Naive B cell (primary cell): ENCODE results near the gene AP1G2. TPM values are rescaled to one million over a fixed set of nuclear protein-coding genes. Genes with fewer than 3 reads are reported as not detected.
A peak's percentile ranks its signal among the peaks of the same experiment; 100 is the strongest.

Experiments used
- ATAC-seq, 2 donors: fragments of 150-1000 bp; cut with Tn5 transposase; 2 replicates each; pipeline ENCODE4 v1.10.0; 2021; ENCODE audit warnings: low read depth in 2 of 2, mild to moderate bottlenecking in 2 of 2, moderate library complexity in 2 of 2
- DNase-seq: peaks from one replicate; pipeline ENCODE4 v3.0.0; 2022
- H3K27ac Mint-ChIP-seq, 6 donors: one replicate each; pipeline ENCODE4 v1.8.0; 2020 to 2022; ENCODE audit warnings: mild to moderate bottlenecking in 6 of 6, mixed read lengths in 6 of 6, moderate library complexity in 5 of 6, inconsistent platforms in 2 of 6
- H3K27me3 Mint-ChIP-seq, 3 donors: one replicate each; pipeline ENCODE4 v1.8.0; 2021 to 2022; ENCODE audit warnings: mixed read lengths in 3 of 3, mild to moderate bottlenecking in 1 of 3
- H3K36me3 Mint-ChIP-seq, 2 donors: one replicate each; pipeline ENCODE4 v1.8.0; 2020 to 2022; ENCODE audit warnings: mixed read lengths in 2 of 2, inconsistent platforms in 1 of 2, mild to moderate bottlenecking in 1 of 2
- H3K4me1 Mint-ChIP-seq, 3 donors: one replicate each; pipeline ENCODE4 v1.8.0; 2020 to 2022; ENCODE audit warnings: mixed read lengths in 3 of 3, inconsistent platforms in 1 of 3, mild to moderate bottlenecking in 1 of 3, moderate library complexity in 1 of 3
- H3K4me3 Mint-ChIP-seq, 8 donors: one replicate each; pipeline ENCODE4 v1.8.0; 2020 to 2022; ENCODE audit warnings: mild to moderate bottlenecking in 8 of 8, mixed read lengths in 8 of 8, moderate library complexity in 8 of 8, inconsistent platforms in 2 of 8
- H3K9me3 Mint-ChIP-seq, 7 donors: one replicate each; pipeline ENCODE4 v1.8.0; 2020 to 2022; ENCODE audit warnings: mixed read lengths in 7 of 7, mild to moderate bottlenecking in 5 of 7, inconsistent platforms in 2 of 7, moderate library complexity in 1 of 7
- polyA plus RNA-seq, 6 donors: library from polyadenylated mRNA; unstranded; fragments of 300-500 nt; fragmentation: Illumina TruSeq; gene quantifications; one replicate each; pipeline ENCODE4 v1.2.3, GENCODE V29; 2021; ENCODE audit warnings: low read depth in 6 of 6

AP1G2 gene
- polyA plus RNA-seq, 6 donors from 2014 or later: 58.3 to 116 (median 80.4) TPM

GRCh38 chr14:23563473-23564180, 4.0 kb downstream of the AP1G2 start:
- Mint-ChIP-seq H3K4me3 (peak overlapping the region in 2 of 8 donors; percentile 44 to 64), H3K27ac (peak overlapping the region in 1 of 6 donors; percentile 94), H3K4me1 (peaks cover 58 to 71% (median 59%) of the 10 kb centered on the region in 3 donors), H3K36me3 (peaks cover 10 to 29% of the 10 kb centered on the region in 2 donors), H3K27me3 (no peaks in the 10 kb centered on the region), H3K9me3 (no peaks in the 10 kb centered on the region)
- no peak for ATAC-seq
- DNase-seq: no peak

- Mint-ChIP-seq H3K27ac (peak overlapping the region in 3 of 6 donors; percentile 19 to 72 (median 27)), H3K4me3 (peak overlapping the region in 3 of 8 donors; percentile 53 to 78 (median 62)), H3K36me3 (peaks cover 10 to 29% of the 10 kb centered on the region in 2 donors), H3K27me3 (no peaks in the 10 kb centered on the region), H3K9me3 (no peaks in the 10 kb centered on the region), H3K4me1 (peaks cover 57 to 70% (median 58%) of the 10 kb centered on the region in 3 donors)
- DNase-seq: peak; percentile 61
- ATAC-seq: peak; percentile 14 to 32
Measured at GRCh38 chr14:23562822-23563472, 4.6 kb downstream of the AP1G2 start.

DNA sequence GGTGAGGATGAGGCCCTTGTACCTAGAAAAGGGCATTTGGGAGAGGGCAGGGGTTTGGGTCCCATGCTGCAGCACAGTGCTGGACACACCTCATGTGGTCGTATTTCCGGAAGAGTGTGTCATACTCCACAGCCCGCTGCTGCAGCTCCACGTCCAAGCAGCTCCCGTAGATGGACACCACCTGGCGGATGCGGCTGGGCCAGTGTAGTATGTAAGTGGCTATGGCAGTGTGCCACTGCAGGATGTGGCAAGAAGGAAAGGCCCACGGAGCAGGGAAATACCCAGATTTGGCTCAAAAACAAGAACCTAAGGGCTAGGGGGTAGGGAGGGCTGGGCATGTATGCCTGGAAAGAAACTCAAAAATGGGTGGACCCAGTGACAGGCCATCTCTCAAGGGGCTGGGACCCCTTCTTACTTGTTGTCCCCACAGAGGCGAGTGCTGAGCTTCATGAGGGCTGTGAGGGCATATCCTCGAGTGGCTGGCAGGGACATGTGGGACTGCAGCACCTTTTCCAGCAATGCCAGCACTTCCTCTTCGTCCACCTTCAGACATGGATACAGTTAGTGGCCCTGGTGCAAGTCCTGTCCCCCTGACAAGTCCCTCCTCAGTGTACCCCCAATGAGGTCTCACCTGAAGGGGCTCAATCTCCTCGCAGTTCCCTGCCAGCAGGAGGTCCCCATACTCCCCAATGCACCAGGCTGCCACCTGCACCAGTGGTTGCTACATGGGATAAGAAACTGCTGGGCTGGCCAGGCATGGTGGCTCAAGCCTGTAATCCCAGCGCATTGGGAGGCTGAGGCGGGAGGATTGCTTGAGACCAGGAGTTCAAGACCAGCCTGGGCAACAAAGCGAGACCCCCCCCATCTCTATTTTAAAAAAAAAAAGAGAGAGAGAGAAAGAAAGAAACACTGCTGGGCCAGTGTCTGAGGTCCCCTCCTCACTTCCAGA, 5.4 kb downstream of the AP1G2 start:
- ATAC-seq (no peak), DNase-seq (no peak)
- H3K9me3 Mint-ChIP-seq: no peaks in the 10 kb centered on the region
- peak overlapping the region in 2 of 8 donors; percentile 42 to 78 for H3K4me3 Mint-ChIP-seq
- H3K27ac Mint-ChIP-seq: peak overlapping the region in 3 of 6 donors; percentile 27 to 72 (median 57)
- peaks cover 10 to 29% of the 10 kb centered on the region in 2 donors for H3K36me3 Mint-ChIP-seq
- peaks cover 55 to 70% (median 59%) of the 10 kb centered on the region in 3 donors for H3K4me1 Mint-ChIP-seq
- H3K27me3 Mint-ChIP-seq: no peaks in the 10 kb centered on the region

- Mint-ChIP-seq H3K4me1 (peaks cover 56 to 73% (median 59%) of the 10 kb centered on the region in 3 donors), H3K36me3 (peaks cover 10 to 29% of the 10 kb centered on the region in 2 donors), H3K27ac (peak overlapping the region in 2 of 6 donors; percentile 49 to 76), H3K9me3 (no peaks in the 10 kb centered on the region), H3K27me3 (no peaks in the 10 kb centered on the region), H3K4me3 (no peak overlapping the region)
- DNase-seq (no peak), ATAC-seq (no peak)
Measured at GRCh38 chr14:23561259-23561658, 6.3 kb downstream of the AP1G2 start.

DNA sequence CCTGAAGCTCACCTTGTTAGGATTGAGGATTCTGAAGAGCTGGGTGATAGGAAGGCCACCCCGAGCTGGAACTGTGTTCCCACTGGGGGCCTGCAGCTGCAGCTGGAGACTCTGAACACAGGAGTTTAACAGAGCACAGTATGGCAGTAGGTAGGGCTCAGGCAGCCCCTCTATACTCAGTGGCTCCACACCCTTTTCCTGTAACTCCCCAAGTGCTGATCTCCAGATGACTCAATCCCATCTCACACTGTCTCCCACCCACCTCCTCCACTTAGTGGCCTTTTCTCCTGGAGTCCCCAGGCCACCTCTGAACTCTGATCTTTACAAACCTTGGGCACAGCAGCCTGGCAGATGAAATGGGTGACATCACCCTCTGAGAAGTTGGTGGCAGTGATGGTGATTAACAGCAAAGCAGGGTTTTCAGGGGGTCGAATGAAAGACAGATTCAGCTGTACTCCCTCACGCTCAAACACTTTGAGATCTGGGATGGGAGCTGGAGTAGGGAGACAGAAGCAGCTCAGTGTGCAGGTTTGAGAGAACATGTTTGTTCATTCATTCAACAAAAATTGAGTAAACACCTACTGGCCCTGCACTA, 7.6 kb downstream of the AP1G2 start:
- peaks cover 57 to 78% (median 66%) of the 10 kb centered on the region in 3 donors for H3K4me1 Mint-ChIP-seq
- H3K4me3 Mint-ChIP-seq: peak overlapping the region in 2 of 8 donors; percentile 40 to 71
- H3K9me3 Mint-ChIP-seq: no peaks in the 10 kb centered on the region
- peak overlapping the region in 1 of 6 donors; percentile 21 for H3K27ac Mint-ChIP-seq
- ATAC-seq: no peak
- DNase-seq: no peak
- peaks cover 10 to 29% of the 10 kb centered on the region in 2 donors for H3K36me3 Mint-ChIP-seq
- no peaks in the 10 kb centered on the region for H3K27me3 Mint-ChIP-seq

DNA sequence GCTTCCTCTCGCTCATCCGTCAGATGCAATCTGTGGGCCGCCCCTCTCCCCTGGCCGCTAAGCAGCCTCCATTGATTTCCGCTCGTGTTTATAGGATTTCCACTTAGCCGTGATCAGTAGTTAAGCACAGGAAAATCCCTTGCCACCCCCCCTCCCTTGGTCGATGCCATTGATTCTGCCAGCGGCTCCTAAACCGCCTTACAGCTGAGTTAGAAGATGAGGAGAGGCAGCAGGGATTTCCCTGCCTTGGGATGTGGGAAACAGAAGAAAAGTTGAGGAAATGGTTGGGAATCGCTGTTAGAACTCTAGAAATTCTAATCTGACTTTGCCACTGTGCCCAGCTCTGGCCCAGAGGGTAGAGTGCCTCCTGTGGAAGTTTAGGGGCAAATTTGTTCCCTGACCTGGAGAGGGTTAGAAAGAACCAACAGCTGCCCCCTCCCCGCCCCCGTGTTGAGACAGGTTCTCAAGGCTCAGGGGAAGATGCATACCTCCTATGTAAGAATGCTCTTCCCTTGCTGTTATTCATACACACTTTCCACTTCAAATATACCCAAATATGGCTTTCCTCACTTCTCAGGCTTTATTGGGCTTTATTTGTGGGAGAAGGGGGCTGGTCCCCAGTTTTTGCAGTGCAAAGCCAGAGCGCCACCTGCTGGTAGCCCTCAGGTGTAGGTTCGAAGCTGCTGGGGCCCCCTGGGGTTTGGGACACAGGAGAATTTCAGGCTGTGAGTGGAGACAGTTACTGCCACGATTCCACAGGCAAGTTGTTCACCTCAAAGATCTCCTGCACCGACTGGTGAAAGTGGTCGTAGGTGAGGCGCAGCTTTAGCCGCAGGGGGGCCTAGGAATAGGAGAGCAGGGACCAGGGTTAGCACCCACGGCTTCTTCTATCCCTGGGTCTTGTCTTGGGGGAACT, 8.3 kb downstream of the AP1G2 start:
- Mint-ChIP-seq H3K36me3 (peaks cover 10 to 21% of the 10 kb centered on the region in 2 donors), H3K4me1 (peaks cover 53 to 70% (median 60%) of the 10 kb centered on the region in 3 donors)

GRCh38 chr14:23558346-23559009, 9.1 kb downstream of the AP1G2 start:
- peak overlapping the region in 2 of 8 donors; percentile 35 to 93 for H3K4me3 Mint-ChIP-seq
- no peaks in the 10 kb centered on the region for H3K27me3 Mint-ChIP-seq
- ATAC-seq (no peak), DNase-seq (no peak)
- H3K9me3 Mint-ChIP-seq: no peaks in the 10 kb centered on the region
- H3K36me3 Mint-ChIP-seq: peaks cover 10 to 14% of the 10 kb centered on the region in 2 donors
- peaks cover 52 to 64% (median 56%) of the 10 kb centered on the region in 3 donors for H3K4me1 Mint-ChIP-seq
- H3K27ac Mint-ChIP-seq: peak overlapping the region in 4 of 6 donors; percentile 64 to 93 (median 72)

More for the DNA sequence above, 8.3 kb downstream of the AP1G2 start:
- ATAC-seq (no peak), DNase-seq (peak; percentile 49)
- Mint-ChIP-seq H3K27ac (peak overlapping the region in 4 of 6 donors; percentile 62 to 87 (median 72)), H3K9me3 (no peaks in the 10 kb centered on the region), H3K4me3 (peak overlapping the region in 2 of 8 donors; percentile 35 to 71), H3K27me3 (no peaks in the 10 kb centered on the region)

- peaks cover 51 to 58% (median 52%) of the 10 kb centered on the region in 3 donors for H3K4me1 Mint-ChIP-seq
- no peak for DNase-seq
- peak overlapping the region in 6 of 8 donors; percentile 38 to 96 (median 86) for H3K4me3 Mint-ChIP-seq
- H3K9me3 Mint-ChIP-seq: no peaks in the 10 kb centered on the region
- ATAC-seq: no peak
- peaks cover 7 to 14% of the 10 kb centered on the region in 2 donors for H3K36me3 Mint-ChIP-seq
- H3K27ac Mint-ChIP-seq: peak overlapping the region in 4 of 6 donors; percentile 64 to 93 (median 91)
- no peaks in the 10 kb centered on the region for H3K27me3 Mint-ChIP-seq
Measured at GRCh38 chr14:23557946-23558345, 9.6 kb downstream of the AP1G2 start.

DNA sequence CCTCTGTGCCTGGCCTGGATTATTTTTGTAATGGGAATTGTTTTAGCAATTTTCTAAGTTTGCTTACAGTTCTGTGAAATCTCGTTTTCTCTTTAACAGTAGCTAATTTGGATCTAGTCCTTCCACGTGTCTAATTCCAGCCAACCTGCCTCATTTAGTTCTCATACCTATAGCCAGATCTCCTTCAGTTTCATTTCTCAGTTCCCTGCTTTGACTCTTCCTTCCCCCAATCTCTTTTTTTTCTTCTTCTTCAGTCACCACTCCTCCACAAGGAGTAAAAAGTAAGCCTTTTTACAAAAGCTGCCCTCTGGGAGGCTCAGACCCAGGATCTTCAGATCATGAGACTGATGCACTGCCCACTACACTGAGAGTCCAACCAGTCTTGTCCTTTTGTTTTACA, 10.1 kb downstream of the AP1G2 start:
- DNase-seq: no peak
- no peaks in the 10 kb centered on the region for H3K27me3 Mint-ChIP-seq
- peak overlapping the region in 5 of 6 donors; percentile 24 to 93 (median 64) for H3K27ac Mint-ChIP-seq
- peak overlapping the region; percentile 38 to 96 (median 86) for H3K4me3 Mint-ChIP-seq
- no peaks in the 10 kb centered on the region for H3K9me3 Mint-ChIP-seq
- no peak for ATAC-seq
- H3K36me3 Mint-ChIP-seq: peaks cover 5 to 14% of the 10 kb centered on the region in 2 donors
- peaks cover 48 to 56% (median 49%) of the 10 kb centered on the region in 3 donors for H3K4me1 Mint-ChIP-seq

DNA sequence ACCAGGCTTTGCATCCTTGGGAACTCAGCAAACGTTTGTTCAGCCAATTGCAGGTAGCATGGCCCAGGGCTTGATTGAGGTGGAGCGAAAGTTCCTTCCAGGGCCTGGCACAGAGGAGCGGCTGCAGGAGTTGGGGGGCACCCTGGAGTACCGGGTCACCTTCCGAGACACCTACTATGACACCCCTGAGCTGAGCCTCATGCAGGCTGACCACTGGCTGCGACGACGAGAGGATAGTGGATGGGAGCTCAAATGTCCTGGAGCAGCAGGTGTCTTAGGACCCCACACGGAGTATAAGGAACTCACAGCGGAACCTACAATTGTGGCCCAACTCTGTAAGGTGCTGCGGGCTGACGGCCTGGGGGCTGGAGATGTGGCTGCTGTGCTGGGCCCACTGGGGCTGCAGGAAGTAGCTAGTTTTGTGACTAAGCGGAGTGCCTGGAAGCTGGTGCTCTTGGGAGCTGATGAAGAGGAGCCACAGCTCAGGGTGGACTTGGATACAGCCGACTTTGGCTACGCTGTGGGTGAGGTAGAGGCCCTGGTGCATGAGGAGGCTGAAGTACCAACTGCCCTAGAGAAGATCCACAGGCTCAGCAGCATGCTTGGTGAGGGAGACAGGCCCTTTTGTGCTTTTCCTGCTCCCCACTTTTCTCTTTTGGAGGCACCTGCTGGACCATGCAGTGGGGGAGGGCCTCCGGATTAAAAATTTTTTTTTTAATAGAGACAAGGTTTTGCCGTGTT, 10.7 kb downstream of the AP1G2 start:
- peaks cover 5 to 14% of the 10 kb centered on the region in 2 donors for H3K36me3 Mint-ChIP-seq
- no peaks in the 10 kb centered on the region for H3K9me3 Mint-ChIP-seq
- no peaks in the 10 kb centered on the region for H3K27me3 Mint-ChIP-seq
- H3K27ac Mint-ChIP-seq: peak overlapping the region; percentile 67 to 98 (median 92)
- H3K4me3 Mint-ChIP-seq: peak overlapping the region; percentile 93 to 98 (median 96)
- DNase-seq (no peak), ATAC-seq (no peak)
- H3K4me1 Mint-ChIP-seq: peaks cover 49 to 58% (median 50%) of the 10 kb centered on the region in 3 donors
